ENCODE measurements around the gene TRIM47. TPM values are rescaled to one million over a fixed set of nuclear protein-coding genes. Genes with fewer than 3 reads are reported as not detected.
A peak's percentile ranks its signal among the peaks of the same experiment; 100 is the strongest.

Gene TRIM47
- total RNA-seq, 3 donors from 2014 or later: 12.8 to 18.1 (median 14.5) TPM

DNA sequence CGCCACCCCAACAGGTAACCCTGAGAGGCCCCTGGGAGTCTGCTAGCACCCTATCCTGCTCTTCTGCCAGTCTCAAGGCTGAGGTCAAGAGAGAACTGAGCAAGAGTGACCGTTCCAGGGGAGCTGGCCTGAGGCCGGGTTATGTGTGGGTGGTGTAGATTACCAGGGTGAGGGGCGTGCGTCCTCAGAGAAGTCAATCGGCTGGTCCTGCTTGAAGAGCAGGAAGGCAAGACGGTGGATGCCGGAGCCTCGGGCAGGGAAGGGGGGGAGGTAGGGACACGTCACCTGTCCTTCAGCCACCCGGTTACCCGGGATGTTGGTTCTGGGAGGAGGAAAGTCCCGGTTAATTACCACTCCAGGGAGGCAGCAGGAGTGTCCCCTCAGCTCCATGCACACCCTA lies 21.0 kb upstream of the TRIM47 start:
- Mint-ChIP-seq H3K27me3 (ENCODE audit: low read depth) (no peaks in the 10 kb centered on the region), H3K4me1 (ENCODE audit: low read depth) (peaks cover 21% of the 10 kb centered on the region), H3K4me3 (no peak overlapping the region), H3K36me3 (ENCODE audit: insufficient read depth) (peaks cover 18% of the 10 kb centered on the region), H3K9me3 (no peaks in the 10 kb centered on the region)
- DNase-seq (no peak), ATAC-seq (no peak)

DNA sequence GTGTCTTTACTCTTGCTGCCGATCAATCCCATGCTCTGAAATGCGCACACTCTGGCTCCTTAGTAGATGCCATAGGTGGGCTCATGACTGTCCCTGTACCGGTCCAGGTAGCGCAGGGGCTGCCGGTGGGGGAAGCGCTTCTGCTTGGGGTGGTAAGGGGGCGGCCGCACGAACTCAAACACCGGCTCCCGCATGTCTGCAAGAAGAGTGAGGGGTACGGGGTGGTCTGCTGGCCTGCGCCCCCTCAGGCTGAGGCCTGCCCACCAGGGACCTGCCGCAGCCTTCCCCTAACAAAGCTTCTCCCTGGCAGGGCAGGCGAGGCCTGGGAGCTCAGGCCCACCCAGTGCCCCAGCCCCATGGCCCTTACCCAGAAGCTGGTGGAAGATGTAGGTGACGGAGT lies 20.4 kb upstream of the TRIM47 start:
- no peaks in the 10 kb centered on the region for H3K27me3 Mint-ChIP-seq (ENCODE audit: low read depth)
- no peak for DNase-seq
- H3K9me3 Mint-ChIP-seq: no peaks in the 10 kb centered on the region
- H3K36me3 Mint-ChIP-seq (ENCODE audit: insufficient read depth): peaks cover 18% of the 10 kb centered on the region
- no peak overlapping the region for H3K4me3 Mint-ChIP-seq
- no peak for ATAC-seq
- H3K4me1 Mint-ChIP-seq (ENCODE audit: low read depth): peaks cover 24% of the 10 kb centered on the region

DNA sequence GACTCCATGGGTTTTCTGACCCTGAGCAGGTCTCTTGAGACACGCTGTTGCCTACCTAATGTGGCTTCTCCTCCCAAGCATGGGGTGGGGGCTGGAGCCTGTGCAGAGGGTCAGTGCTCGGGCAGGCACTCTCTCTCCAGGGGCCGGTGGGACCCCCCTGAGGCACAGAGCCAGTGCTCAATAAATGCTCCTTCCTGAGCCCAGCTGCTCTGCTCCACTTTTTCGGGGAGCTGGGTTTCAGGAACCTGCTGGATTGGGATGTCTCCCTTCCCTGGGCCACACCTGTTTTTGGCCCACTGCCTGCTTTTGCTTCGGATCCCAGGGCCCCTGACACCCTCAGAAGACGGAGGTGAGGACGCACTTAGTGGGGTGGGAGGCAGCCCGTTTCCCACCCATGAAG lies 19.7 kb upstream of the TRIM47 start:
- H3K9me3 Mint-ChIP-seq: no peaks in the 10 kb centered on the region
- H3K4me3 Mint-ChIP-seq: peak overlapping the region; percentile 71
- H3K27me3 Mint-ChIP-seq (ENCODE audit: low read depth): no peaks in the 10 kb centered on the region
- DNase-seq (no peak), ATAC-seq (no peak)
- peaks cover 25% of the 10 kb centered on the region for H3K4me1 Mint-ChIP-seq (ENCODE audit: low read depth)
- H3K36me3 Mint-ChIP-seq (ENCODE audit: insufficient read depth): peaks cover 16% of the 10 kb centered on the region

DNA sequence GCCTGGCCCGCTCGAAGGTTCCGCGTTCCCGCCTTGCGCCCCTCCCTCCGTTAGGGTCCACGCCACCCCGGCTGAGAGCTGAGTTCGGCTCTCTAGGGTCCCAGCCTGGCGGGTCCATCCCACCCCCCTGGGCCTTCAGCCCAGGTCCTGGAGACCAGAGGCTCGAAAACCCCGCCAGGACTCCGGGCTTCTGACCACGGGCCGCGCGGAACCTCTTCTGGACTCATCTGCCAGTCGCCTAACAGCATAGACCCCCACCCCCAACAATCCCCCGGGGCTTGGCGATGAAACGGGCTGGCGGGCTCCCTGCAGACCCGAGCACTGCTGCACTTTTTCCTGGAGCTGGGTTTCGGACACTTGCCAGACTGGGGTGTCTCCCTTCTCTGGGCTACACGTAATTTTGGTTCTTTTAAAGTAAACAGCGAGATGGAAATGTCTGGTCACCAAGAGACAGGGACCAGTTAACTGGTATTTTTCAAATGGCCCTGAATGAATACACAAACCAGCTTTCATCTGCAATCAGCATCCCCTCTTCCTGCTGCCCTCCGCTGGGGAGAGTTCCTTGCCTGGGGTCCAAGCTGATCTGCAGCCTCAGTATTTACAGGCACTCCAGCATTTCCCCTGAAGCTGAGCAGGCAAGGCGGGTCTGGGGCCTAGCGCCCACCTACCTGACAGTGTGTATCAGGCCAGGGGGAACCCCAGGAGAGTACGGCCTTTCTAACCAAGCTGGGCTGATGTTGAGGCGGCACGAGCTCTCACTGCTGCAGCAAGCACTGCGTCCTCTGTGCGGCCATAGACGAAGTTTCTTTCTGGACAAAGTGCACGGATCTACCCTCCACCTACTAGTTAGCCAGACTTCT lies 19.0 kb upstream of the TRIM47 start:
- peaks cover 16% of the 10 kb centered on the region for H3K36me3 Mint-ChIP-seq (ENCODE audit: insufficient read depth)
- peaks cover 25% of the 10 kb centered on the region for H3K4me1 Mint-ChIP-seq (ENCODE audit: low read depth)
- no peaks in the 10 kb centered on the region for H3K9me3 Mint-ChIP-seq
- no peak for ATAC-seq
- H3K4me3 Mint-ChIP-seq: peak overlapping the region; percentile 71
- DNase-seq: no peak
- H3K27me3 Mint-ChIP-seq (ENCODE audit: low read depth): no peaks in the 10 kb centered on the region

DNA sequence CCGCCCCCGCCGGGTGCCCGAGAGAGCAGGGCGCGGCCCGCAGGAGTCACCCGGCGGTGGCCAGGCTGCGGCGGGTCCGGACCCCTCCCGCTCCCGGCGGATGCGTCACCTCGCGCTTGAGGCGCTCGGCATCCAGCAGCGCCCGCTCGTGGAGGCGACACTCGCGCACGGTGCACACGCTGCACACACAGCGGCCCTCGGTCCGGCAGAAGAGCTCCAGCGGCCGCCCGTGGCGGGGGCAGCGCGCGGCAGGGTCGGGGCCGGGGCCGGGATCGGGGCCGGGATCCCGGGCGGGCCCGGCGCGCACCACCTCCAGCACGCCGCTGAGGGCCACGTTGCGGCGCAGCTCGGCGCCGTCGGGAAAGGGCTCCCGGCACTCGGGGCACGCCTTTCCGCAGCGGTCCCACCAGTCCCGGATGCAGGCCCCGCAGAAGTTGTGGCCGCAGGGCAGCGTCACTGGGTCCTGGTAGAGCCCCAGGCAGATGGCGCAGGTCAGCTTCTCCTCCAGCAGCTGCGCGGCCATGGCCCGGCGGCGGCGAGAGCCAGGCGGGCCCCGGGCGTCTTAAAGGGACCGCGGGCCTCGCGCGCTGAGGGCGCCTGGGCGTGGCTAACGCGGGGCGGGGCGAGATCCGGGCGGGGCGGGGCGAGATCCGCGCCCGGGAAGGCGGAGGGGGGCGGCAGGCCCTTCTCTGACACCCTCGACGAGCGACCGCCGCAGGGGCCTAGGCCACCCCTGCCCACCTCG lies 18.2 kb upstream of the TRIM47 start, which contains the start of gene TRIM65:
TSS of gene TRIM65 (minus strand) at position 537 of the 745 bp plus-strand sequence. CDS start at position 523, 14 bp downstream.
- DNase-seq: peak; percentile 74
- Mint-ChIP-seq H3K4me1 (ENCODE audit: low read depth) (peaks cover 25% of the 10 kb centered on the region), H3K36me3 (ENCODE audit: insufficient read depth) (peaks cover 16% of the 10 kb centered on the region), H3K9me3 (no peaks in the 10 kb centered on the region), H3K27me3 (ENCODE audit: low read depth) (no peaks in the 10 kb centered on the region), H3K4me3 (peak within 1 kb of the TSS; percentile 88)
- peak; percentile 87 to 90 for ATAC-seq

DNA sequence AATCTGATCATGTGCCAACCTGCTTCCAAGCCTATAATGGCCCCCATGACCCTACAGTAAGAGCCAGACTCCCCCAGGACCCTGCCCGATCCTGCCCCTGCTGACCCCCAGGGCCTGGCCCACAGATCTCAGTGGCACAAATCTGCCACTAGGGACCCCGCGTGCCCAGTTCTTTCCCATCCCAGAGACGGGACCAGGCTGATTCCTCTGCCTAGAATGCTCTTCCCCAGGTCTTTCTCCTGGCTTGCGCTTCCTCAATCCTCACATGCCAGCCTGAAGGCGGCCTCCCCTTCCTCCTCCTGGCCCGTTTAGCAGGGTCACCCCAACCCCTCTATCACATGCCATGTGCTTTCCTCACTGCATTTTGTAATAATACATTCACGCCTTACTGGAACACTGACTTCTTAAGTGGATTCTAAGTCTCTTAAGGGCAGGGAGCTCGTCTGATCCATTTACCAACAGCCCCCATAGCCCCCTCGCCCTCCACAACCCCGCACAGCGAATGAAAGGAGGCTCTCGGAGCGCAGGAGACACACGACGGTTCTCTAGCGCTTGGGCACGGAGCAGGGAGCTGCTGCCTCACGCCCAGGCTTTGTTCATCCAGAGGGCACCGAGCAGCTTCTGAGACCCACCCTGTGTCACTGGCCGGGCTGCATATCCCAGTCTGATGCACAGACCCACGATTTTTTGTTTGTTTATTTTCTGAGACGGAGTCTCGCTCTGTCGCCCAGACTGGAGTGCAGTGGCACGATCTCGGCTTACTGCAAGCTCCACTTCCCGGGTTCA lies 17.2 kb upstream of the TRIM47 start:
- Mint-ChIP-seq H3K4me3 (peak overlapping the region; percentile 88), H3K9me3 (no peaks in the 10 kb centered on the region), H3K27me3 (ENCODE audit: low read depth) (no peaks in the 10 kb centered on the region), H3K4me1 (ENCODE audit: low read depth) (peaks cover 25% of the 10 kb centered on the region), H3K36me3 (ENCODE audit: insufficient read depth) (peaks cover 13% of the 10 kb centered on the region)
- ATAC-seq (no peak), DNase-seq (no peak)

DNA sequence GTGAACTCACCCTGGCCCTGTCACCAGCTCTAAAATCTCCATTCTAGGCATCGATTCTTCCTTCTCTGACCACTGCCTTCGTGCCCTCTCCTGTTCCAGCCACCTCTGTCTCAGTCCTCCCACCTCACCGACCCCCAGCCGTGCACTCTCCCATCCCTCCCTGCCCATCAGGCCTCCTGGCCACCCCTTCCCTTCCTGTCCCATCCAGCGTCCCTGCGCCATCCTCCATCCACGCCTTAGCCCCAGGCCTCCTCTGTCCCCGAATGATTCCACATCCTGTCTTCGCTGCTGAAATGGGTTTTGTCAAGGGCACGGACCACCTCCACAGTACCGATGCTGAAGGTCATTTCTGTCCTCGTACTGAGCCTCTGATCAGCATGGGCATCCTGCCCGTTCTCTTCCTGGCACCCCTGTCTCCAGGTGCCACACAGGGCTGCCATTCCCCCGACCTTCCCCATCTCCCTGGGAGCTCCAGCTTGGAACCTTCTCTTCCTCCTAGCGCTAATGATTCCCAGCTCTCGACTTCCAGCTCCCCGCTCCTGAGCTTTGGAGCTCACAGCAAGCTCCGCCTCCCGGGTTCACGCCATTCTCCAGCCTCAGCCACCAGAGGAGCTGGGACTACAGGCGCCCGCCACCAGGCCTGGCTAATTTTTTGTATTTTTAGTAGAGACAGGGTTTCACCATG lies 15.8 kb upstream of the TRIM47 start:
- Mint-ChIP-seq H3K36me3 (ENCODE audit: insufficient read depth) (peaks cover 13% of the 10 kb centered on the region), H3K4me1 (ENCODE audit: low read depth) (peaks cover 28% of the 10 kb centered on the region), H3K4me3 (peak overlapping the region; percentile 60), H3K9me3 (no peaks in the 10 kb centered on the region), H3K27me3 (ENCODE audit: low read depth) (no peaks in the 10 kb centered on the region)
- ATAC-seq: no peak
- DNase-seq: no peak

DNA sequence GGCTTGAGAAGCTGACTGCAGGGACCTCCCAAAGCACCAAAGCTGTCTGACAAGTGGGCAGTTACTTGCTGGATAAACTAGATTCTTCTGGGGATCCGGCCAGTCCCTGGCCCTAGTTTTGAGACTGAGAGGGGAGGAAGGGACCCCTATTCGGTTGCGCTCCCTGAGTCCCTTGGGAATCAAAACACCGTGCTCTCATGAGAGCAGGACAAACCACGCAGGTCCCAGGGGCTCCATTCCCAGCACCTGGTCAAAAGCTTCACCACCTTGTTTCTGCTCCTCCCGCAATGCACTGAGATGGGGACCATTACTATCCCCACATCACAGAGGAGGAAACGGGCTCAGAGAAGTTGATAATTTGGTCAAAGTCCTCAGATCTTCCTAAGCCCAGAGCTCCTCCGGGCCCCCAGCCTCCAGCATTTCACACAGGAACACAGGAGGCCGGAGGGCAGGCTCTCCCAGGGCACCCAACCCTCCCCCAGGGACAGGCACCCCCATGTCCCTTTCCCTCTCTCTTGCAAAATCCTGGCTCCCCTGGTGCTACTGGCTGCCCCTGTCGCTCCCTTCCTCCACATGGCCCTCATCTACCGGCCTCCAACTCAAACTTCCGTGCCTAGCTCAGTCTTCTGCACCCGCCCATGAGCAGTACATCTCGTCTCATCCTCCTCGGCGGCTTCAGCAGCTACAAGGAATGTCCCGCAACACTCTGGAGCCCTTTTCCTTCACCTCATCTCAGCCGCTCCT lies 15.1 kb upstream of the TRIM47 start:
- peak overlapping the region; percentile 60 for H3K4me3 Mint-ChIP-seq
- peaks cover 28% of the 10 kb centered on the region for H3K4me1 Mint-ChIP-seq (ENCODE audit: low read depth)
- H3K27me3 Mint-ChIP-seq (ENCODE audit: low read depth): no peaks in the 10 kb centered on the region
- ATAC-seq (no peak), DNase-seq (no peak)
- peaks cover 9% of the 10 kb centered on the region for H3K36me3 Mint-ChIP-seq (ENCODE audit: insufficient read depth)
- no peaks in the 10 kb centered on the region for H3K9me3 Mint-ChIP-seq

DNA sequence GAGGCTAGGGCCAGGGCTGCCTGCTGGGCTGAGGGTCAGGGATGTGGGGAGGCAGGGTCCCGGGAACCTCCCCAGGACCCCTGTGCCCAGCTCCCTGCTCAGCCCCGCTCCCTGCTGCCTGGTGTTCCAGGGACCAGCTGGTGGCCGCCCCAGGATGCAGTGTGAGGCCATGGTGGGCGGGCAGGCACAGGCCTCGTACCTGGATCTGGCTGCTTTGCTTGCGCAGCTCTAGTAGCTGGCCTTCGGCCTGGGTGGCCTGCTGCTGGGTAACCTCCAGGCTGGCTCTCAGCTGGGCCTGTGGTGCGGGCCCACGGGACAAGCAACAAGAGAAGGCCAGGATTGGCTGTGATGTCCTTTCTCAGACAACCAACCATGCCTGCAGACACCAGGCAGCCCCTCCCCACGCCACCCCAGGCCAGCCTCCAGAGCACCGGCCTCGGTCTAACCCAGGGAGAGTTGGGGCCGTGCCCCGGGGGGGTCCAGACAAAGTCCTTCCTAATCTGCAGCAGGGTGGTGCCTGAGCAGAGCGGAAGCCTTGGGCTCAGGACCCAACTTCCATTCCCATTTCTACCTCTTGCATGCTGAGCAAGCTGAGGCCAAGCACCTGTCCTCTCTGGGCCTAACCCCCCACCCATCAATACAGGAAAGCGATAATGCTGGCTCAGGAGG lies 14.3 kb upstream of the TRIM47 start:
- Mint-ChIP-seq H3K9me3 (no peaks in the 10 kb centered on the region), H3K4me3 (no peak overlapping the region), H3K27me3 (ENCODE audit: low read depth) (no peaks in the 10 kb centered on the region), H3K4me1 (ENCODE audit: low read depth) (peaks cover 26% of the 10 kb centered on the region), H3K36me3 (ENCODE audit: insufficient read depth) (peaks cover 9% of the 10 kb centered on the region)
- DNase-seq (no peak), ATAC-seq (no peak)

DNA sequence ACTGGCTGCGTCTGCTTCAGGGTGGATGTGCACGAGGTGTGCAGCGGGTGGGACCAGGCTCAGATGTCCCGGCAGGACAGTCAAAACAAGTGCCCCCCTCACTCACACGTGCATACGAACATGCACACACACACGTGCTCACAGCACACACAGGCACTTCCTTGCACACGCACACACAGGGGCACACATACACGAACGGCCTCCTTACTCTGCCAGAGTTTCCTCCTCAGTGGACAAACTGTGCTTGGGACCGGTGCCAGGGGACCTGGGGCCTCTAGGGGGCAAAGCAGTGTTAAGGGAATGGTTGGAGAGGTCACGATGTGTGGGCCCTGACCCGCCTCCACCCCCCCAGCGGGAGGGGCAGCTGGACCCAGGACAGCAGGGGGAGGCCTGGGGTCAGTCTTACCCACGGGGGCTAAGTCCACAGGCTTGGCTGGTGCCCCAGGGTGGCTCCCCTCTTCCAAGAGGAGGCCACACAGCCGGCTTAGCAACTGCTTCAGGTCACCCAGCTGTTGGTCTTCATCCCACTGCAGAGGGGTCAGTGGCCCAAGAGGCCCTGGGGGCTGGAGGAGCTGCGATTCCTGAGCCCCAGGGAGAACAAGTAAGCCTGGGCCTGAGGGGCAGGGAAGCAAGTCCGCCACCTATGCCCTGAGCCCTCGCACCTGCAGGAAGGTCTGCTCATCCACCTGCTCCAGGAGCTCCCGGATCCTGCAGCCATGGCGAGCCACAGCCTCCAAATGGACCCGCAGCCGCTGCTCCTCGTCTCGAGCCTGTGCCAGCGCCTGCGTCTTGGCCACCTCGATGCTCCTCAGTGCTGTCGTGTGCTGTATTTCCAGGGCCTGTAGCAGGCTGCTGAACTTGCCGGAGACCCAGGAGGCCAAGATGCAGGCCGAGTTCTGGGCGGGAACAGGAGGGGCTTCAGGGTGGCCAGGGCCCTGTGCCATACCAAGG lies 13.5 kb upstream of the TRIM47 start:
- Mint-ChIP-seq H3K4me1 (ENCODE audit: low read depth) (peaks cover 21% of the 10 kb centered on the region), H3K27me3 (ENCODE audit: low read depth) (no peaks in the 10 kb centered on the region), H3K9me3 (no peaks in the 10 kb centered on the region), H3K36me3 (ENCODE audit: insufficient read depth) (peaks cover 5% of the 10 kb centered on the region), H3K4me3 (no peak overlapping the region)
- no peak for DNase-seq
- no peak for ATAC-seq

DNA sequence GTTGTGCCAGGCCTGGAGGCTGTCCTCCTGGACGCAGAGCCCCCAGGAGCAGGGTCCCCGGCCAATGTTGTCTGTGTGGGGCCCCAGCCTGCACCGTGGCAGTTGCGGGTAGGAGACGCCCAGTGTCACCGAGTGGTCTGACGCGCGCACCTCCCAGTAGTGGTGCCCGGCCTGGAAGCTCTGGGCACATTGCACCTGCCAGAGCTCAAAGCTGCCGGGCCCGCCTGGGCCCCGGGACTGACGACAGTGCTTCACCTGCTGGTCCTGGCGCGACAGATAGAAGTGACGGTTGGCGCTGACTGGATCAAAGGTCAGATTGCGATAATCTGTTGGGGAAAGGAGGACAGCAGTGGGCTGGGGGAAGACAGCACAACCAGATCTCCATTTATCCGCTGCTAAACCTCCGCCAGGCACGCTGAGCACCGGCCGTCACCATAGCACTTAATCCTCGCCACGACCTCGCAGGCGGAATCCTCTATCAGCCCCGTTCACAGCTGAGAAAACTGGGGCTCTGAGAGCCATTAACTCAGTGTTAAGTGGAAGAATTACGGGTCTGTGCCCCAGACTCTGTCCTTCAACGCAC lies 12.7 kb upstream of the TRIM47 start:
- Mint-ChIP-seq H3K36me3 (ENCODE audit: insufficient read depth) (peaks cover 5% of the 10 kb centered on the region), H3K27me3 (ENCODE audit: low read depth) (no peaks in the 10 kb centered on the region), H3K4me1 (ENCODE audit: low read depth) (peaks cover 21% of the 10 kb centered on the region), H3K4me3 (no peak overlapping the region), H3K9me3 (no peaks in the 10 kb centered on the region)
- no peak for DNase-seq
- ATAC-seq: no peak

DNA sequence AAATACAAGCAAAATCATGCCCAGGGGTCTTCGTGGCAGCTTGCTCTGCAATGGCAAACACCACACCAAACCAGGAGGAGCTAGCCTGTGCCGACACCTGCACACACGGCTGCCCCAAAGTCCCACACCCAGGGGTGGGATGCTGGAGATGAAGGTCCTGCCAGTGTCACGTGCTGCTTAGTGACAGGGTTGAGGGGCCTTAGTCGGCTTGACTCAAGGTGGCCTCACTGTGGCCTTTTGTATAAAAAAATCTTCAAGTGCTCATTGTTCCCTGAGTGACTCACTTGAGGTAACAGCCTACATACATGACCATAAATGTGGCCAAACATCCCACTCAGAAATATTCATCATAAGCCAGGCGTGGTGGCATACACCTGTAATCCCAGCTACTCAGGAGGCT lies 11.1 kb upstream of the TRIM47 start:
- Mint-ChIP-seq H3K4me3 (no peak overlapping the region), H3K4me1 (ENCODE audit: low read depth) (peaks cover 11% of the 10 kb centered on the region), H3K27me3 (ENCODE audit: low read depth) (no peaks in the 10 kb centered on the region), H3K9me3 (no peaks in the 10 kb centered on the region), H3K36me3 (ENCODE audit: insufficient read depth) (peaks cover 5% of the 10 kb centered on the region)
- ATAC-seq (peak; percentile 58 to 69), DNase-seq (no peak)
